WTC11 (cell line): ENCODE results near the gene PNPT1. TPM values are rescaled to one million over a fixed set of nuclear protein-coding genes. Genes with fewer than 3 reads are reported as not detected.

Source experiments
- ATAC-seq: fragments of 200-7000 bp; cut with Tn5 transposase; 2 replicates; pipeline ENCODE4 v1.10.0; 2021; ENCODE audit warnings: mild to moderate bottlenecking, moderate library complexity
- CTCF ChIA-PET: fragments of 300-600 bp; sonication (Branson Sonifier 250); formaldehyde crosslinking; loops from one replicate; lab custom pipeline; 2021; ENCODE audit warnings: antibody characterized with exemption; lab: Charles Lee
- POLR2A ChIA-PET: fragments of 350-600 bp; sonication (Branson Sonifier 250); formaldehyde crosslinking; loops from one replicate; lab custom pipeline; 2021; ENCODE audit warnings: antibody characterized with exemption; lab: Charles Lee
- DNase-seq: peaks from one replicate; pipeline ENCODE4 v3.0.0; 2021; ENCODE audit warnings: low spot score
- H3K27ac Mint-ChIP-seq: 2 replicates; pipeline ENCODE4 v1.8.0; 2021; ENCODE audit warnings: mixed read lengths
- H3K27me3 Mint-ChIP-seq: 2 replicates; pipeline ENCODE4 v1.8.0; 2021; ENCODE audit warnings: low read depth, mild to moderate bottlenecking, moderate library complexity, mixed read lengths
- H3K36me3 Mint-ChIP-seq: 2 replicates; pipeline ENCODE4 v1.8.0; 2021; ENCODE audit warnings: mixed read lengths
- H3K4me1 Mint-ChIP-seq: 2 replicates; pipeline ENCODE4 v1.8.0; 2022; ENCODE audit warnings: mixed read lengths
- H3K4me3 Mint-ChIP-seq: 2 replicates; pipeline ENCODE4 v1.8.0; 2021; ENCODE audit warnings: mild to moderate bottlenecking, moderate library complexity, mixed read lengths
- H3K9me3 Mint-ChIP-seq: 2 replicates; pipeline ENCODE4 v1.8.0; 2021; ENCODE audit warnings: mixed read lengths
- ATF1 ChIP-seq: sonication (generic); formaldehyde crosslinking; IDR thresholded peaks from 2 replicates; pipeline ENCODE4 v1.8.1; 2023; ENCODE audit warnings: mild to moderate bottlenecking, moderate library complexity, missing genetic modification reagents
- CBFB ChIP-seq: sonication (generic); formaldehyde crosslinking; IDR thresholded peaks from 2 replicates; pipeline ENCODE4 v1.8.1; 2022; ENCODE audit warnings: mild to moderate bottlenecking, low read depth, missing genetic modification reagents
- CREM ChIP-seq: sonication (generic); formaldehyde crosslinking; IDR thresholded peaks from 2 replicates; pipeline ENCODE4 v1.8.1; 2022; ENCODE audit warnings: mild to moderate bottlenecking, missing genetic modification reagents, moderate library complexity
- FOXK1 ChIP-seq: sonication (generic); formaldehyde crosslinking; IDR thresholded peaks from 2 replicates; pipeline ENCODE4 v1.8.0; 2022; ENCODE audit warnings: mild to moderate bottlenecking, moderate library complexity, missing genetic modification reagents
- GRHL2 ChIP-seq: fragments of 250-450 bp; sonication (Bioruptor Pico); IDR thresholded peaks from 2 replicates; pipeline ENCODE4 v1.8.0; 2022; ENCODE audit warnings: mild to moderate bottlenecking, moderate library complexity; ENCODE audit not compliant: insufficient replicate concordance, severe bottlenecking
- HMGA2 ChIP-seq: fragments of 250-450 bp; sonication (Bioruptor Pico); IDR thresholded peaks from 2 replicates; pipeline ENCODE4 v1.4.0; 2021; ENCODE audit warnings: mild to moderate bottlenecking, moderate library complexity
- JAZF1 ChIP-seq: fragments of 250-450 bp; sonication (Bioruptor Pico); IDR thresholded peaks from 2 replicates; pipeline ENCODE4 v1.9.0; 2021; ENCODE audit warnings: moderate library complexity, mild to moderate bottlenecking, inconsistent platforms
- NFATC4 ChIP-seq: fragments of 250-450 bp; sonication (Bioruptor Pico); IDR thresholded peaks from 2 replicates; pipeline ENCODE4 v1.9.0; 2021; ENCODE audit warnings: mild to moderate bottlenecking
- NR1H2 ChIP-seq: sonication (generic); formaldehyde crosslinking; IDR thresholded peaks from 2 replicates; pipeline ENCODE4 v1.9.0; 2021; ENCODE audit warnings: mild to moderate bottlenecking, moderate library complexity, missing genetic modification reagents
- NR3C1 ChIP-seq: sonication (generic); formaldehyde crosslinking; conservative IDR thresholded peaks from 2 replicates; pipeline ENCODE4 v1.8.1; 2023; ENCODE audit warnings: low read depth, mild to moderate bottlenecking, missing genetic modification reagents
- OVOL2 ChIP-seq: fragments of 250-450 bp; sonication (Bioruptor Pico); IDR thresholded peaks from 2 replicates; pipeline ENCODE4 v1.9.0; 2021; ENCODE audit warnings: mild to moderate bottlenecking, borderline replicate concordance
- RORB ChIP-seq: fragments of 250-450 bp; sonication (Bioruptor Pico); IDR thresholded peaks from 2 replicates; pipeline ENCODE4 v1.9.0; 2021; ENCODE audit warnings: mild to moderate bottlenecking
- SP1 ChIP-seq: sonication (generic); formaldehyde crosslinking; conservative IDR thresholded peaks from 2 replicates; pipeline ENCODE4 v1.8.1; 2022; ENCODE audit warnings: missing genetic modification reagents
- ZBTB21 ChIP-seq: sonication (generic); formaldehyde crosslinking; IDR thresholded peaks from 2 replicates; pipeline ENCODE4 v1.8.1; 2023; ENCODE audit warnings: mild to moderate bottlenecking, missing genetic modification reagents, borderline replicate concordance
- ZNF121 ChIP-seq: sonication (generic); formaldehyde crosslinking; IDR thresholded peaks from 2 replicates; pipeline ENCODE4 v1.8.0; 2023; ENCODE audit warnings: missing genetic modification reagents
- ZNF219 ChIP-seq: sonication (generic); formaldehyde crosslinking; IDR thresholded peaks from 2 replicates; pipeline ENCODE4 v1.8.0; 2023; ENCODE audit warnings: missing genetic modification reagents, mild to moderate bottlenecking, borderline replicate concordance
- ZNF423 ChIP-seq: fragments of 250-450 bp; sonication (Bioruptor Pico); IDR thresholded peaks from 2 replicates; pipeline ENCODE4 v2.1.2; 2022; ENCODE audit warnings: mild to moderate bottlenecking, moderate library complexity
- total RNA-seq: library from RNA; stranded (reverse); gene quantifications from 3 replicates; pipeline ENCODE4 v1.2.3, GENCODE V29; 2021
- TF ChIP-seq, protein P1 (sequence below): sonication (generic); formaldehyde crosslinking; IDR thresholded peaks from 2 replicates; pipeline ENCODE4 v1.8.0; 2023; ENCODE audit warnings: mild to moderate bottlenecking, missing genetic modification reagents
- TF ChIP-seq, protein P2 (sequence below): sonication (generic); formaldehyde crosslinking; IDR thresholded peaks from 2 replicates; pipeline ENCODE4 v1.8.1; 2023; ENCODE audit warnings: mild to moderate bottlenecking, moderate library complexity, missing genetic modification reagents
- TF ChIP-seq, protein P3 (sequence below): sonication (generic); formaldehyde crosslinking; conservative IDR thresholded peaks from 2 replicates; pipeline ENCODE4 v1.8.1; 2023; ENCODE audit warnings: mild to moderate bottlenecking, low read depth, missing genetic modification reagents, moderate library complexity
- TF ChIP-seq, protein P4 (sequence below): fragments of 250-450 bp; sonication (Bioruptor Pico); IDR thresholded peaks from 2 replicates; pipeline ENCODE4 v1.9.0; 2021; ENCODE audit warnings: mild to moderate bottlenecking
- TF ChIP-seq, protein P5 (sequence below): sonication (generic); formaldehyde crosslinking; IDR thresholded peaks from 2 replicates; pipeline ENCODE4 v1.8.0; 2022; ENCODE audit warnings: missing genetic modification reagents

PNPT1 gene
- total RNA-seq, 1 experiment from 2014 or later, result 44.9 TPM

DNA sequence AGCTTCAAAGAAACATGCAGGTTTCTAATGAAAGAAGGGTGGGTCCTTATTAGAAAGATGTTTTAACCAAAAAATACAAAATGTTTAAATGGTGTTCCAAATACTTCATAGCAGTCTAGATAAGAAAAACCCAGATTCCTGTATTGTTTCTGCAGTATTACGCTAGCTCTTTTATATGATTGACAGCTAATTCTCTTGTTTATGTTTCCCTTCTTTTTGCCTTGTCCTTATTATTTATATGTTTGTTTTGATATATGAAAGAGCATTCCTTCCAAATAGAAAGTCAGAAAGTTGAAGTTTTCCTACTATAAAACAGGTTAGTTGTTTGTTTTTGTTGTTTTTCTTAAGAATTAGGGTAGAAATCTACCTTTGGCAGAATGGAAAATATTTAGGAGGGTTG, 41.1 kb upstream of the PNPT1 start (continued):
- TF ChIP-seq HMGA2 (CRISPR knock-in tag), result no peak
- no peak for TF ChIP-seq ZNF219 (CRISPR knock-in tag)
- TF ChIP-seq, protein P1, sequence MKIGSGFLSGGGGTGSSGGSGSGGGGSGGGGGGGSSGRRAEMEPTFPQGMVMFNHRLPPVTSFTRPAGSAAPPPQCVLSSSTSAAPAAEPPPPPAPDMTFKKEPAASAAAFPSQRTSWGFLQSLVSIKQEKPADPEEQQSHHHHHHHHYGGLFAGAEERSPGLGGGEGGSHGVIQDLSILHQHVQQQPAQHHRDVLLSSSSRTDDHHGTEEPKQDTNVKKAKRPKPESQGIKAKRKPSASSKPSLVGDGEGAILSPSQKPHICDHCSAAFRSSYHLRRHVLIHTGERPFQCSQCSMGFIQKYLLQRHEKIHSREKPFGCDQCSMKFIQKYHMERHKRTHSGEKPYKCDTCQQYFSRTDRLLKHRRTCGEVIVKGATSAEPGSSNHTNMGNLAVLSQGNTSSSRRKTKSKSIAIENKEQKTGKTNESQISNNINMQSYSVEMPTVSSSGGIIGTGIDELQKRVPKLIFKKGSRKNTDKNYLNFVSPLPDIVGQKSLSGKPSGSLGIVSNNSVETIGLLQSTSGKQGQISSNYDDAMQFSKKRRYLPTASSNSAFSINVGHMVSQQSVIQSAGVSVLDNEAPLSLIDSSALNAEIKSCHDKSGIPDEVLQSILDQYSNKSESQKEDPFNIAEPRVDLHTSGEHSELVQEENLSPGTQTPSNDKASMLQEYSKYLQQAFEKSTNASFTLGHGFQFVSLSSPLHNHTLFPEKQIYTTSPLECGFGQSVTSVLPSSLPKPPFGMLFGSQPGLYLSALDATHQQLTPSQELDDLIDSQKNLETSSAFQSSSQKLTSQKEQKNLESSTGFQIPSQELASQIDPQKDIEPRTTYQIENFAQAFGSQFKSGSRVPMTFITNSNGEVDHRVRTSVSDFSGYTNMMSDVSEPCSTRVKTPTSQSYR, result no peak
- TF ChIP-seq, protein P2, sequence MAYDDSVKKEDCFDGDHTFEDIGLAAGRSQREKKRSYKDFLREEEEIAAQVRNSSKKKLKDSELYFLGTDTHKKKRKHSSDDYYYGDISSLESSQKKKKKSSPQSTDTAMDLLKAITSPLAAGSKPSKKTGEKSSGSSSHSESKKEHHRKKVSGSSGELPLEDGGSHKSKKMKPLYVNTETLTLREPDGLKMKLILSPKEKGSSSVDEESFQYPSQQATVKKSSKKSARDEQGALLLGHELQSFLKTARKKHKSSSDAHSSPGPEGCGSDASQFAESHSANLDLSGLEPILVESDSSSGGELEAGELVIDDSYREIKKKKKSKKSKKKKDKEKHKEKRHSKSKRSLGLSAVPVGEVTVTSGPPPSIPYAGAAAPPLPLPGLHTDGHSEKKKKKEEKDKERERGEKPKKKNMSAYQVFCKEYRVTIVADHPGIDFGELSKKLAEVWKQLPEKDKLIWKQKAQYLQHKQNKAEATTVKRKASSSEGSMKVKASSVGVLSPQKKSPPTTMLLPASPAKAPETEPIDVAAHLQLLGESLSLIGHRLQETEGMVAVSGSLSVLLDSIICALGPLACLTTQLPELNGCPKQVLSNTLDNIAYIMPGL, result no peak
- TF ChIP-seq, protein P3, sequence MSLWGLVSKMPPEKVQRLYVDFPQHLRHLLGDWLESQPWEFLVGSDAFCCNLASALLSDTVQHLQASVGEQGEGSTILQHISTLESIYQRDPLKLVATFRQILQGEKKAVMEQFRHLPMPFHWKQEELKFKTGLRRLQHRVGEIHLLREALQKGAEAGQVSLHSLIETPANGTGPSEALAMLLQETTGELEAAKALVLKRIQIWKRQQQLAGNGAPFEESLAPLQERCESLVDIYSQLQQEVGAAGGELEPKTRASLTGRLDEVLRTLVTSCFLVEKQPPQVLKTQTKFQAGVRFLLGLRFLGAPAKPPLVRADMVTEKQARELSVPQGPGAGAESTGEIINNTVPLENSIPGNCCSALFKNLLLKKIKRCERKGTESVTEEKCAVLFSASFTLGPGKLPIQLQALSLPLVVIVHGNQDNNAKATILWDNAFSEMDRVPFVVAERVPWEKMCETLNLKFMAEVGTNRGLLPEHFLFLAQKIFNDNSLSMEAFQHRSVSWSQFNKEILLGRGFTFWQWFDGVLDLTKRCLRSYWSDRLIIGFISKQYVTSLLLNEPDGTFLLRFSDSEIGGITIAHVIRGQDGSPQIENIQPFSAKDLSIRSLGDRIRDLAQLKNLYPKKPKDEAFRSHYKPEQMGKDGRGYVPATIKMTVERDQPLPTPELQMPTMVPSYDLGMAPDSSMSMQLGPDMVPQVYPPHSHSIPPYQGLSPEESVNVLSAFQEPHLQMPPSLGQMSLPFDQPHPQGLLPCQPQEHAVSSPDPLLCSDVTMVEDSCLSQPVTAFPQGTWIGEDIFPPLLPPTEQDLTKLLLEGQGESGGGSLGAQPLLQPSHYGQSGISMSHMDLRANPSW (CRISPR knock-in tag), result no peak

DNA sequence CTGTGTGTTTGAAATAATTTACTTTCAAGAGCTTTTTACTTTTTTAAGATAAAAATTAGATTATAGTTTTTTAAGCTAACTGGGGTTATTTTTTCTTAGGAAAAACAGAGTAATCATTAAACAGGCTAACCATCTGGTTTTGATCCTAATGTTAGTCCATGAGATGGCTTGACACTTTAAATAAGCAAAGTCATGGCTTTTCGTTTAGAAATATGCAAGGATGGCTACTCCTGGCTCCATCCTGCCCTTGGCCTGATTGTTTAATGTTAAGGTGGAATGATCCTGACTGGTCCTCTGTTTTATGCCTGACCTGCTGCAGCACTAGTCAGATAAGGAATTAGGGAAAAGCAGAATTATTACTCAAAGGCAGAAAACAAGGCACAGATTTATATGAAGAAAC, 39.7 kb upstream of the PNPT1 start:
- no peak for DNase-seq
- Mint-ChIP-seq H3K9me3 (no peaks in the 10 kb centered on the region), H3K27me3 (no peaks in the 10 kb centered on the region; the same call in 1 of the 2 replicates), H3K4me3 (no peak overlapping the region), H3K4me1 (no peaks in the 10 kb centered on the region), H3K27ac (no peak overlapping the region), H3K36me3 (no peaks in the 10 kb centered on the region)
- ATAC-seq, result no peak
- ChIA-PET CTCF (interaction anchor here (1.4 kb wide), 1 partner anchor 38 kb away, joined by 6 read pairs; no protein-coding TSS in a partner anchor), POLR2A (no interaction called here)
- TF ChIP-seq NR1H2 (CRISPR knock-in tag) (no peak), ATF1 (no peak), FOXK1 (CRISPR knock-in tag) (no peak), ZBTB21 (CRISPR knock-in tag) (no peak), HMGA2 (CRISPR knock-in tag) (no peak), SP1 (no peak), GRHL2 (CRISPR knock-in tag) (no peak), NR3C1 (CRISPR knock-in tag) (no peak)
- TF ChIP-seq, protein P4, sequence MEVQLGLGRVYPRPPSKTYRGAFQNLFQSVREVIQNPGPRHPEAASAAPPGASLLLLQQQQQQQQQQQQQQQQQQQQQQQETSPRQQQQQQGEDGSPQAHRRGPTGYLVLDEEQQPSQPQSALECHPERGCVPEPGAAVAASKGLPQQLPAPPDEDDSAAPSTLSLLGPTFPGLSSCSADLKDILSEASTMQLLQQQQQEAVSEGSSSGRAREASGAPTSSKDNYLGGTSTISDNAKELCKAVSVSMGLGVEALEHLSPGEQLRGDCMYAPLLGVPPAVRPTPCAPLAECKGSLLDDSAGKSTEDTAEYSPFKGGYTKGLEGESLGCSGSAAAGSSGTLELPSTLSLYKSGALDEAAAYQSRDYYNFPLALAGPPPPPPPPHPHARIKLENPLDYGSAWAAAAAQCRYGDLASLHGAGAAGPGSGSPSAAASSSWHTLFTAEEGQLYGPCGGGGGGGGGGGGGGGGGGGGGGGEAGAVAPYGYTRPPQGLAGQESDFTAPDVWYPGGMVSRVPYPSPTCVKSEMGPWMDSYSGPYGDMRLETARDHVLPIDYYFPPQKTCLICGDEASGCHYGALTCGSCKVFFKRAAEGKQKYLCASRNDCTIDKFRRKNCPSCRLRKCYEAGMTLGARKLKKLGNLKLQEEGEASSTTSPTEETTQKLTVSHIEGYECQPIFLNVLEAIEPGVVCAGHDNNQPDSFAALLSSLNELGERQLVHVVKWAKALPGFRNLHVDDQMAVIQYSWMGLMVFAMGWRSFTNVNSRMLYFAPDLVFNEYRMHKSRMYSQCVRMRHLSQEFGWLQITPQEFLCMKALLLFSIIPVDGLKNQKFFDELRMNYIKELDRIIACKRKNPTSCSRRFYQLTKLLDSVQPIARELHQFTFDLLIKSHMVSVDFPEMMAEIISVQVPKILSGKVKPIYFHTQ (CRISPR knock-in tag), result no peak

DNA sequence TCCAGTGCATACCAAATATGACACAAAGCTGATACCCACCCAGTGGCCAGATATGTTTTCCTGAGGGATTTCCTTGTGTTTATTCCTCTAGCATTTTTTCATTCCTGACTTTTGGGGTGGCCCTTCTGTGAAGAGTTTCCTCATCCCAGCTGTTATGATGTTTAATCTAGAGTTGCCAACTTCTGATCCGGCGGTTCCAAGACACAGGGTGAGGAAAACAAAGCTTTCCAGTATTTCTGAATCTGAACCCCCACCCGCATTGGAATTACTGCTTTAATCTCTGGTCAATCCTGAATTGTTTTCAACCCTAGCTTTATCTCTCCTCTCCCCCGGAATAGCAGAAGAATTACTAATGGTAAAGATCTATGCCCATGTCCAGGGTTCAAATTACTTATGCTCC, 39.2 kb upstream of the PNPT1 start:
- H3K27me3 Mint-ChIP-seq, result no peaks in the 10 kb centered on the region
- no peaks in the 10 kb centered on the region for H3K4me1 Mint-ChIP-seq
- no peak overlapping the region for H3K27ac Mint-ChIP-seq
- H3K4me3 Mint-ChIP-seq, result no peak overlapping the region
- no peaks in the 10 kb centered on the region for H3K9me3 Mint-ChIP-seq
- H3K36me3 Mint-ChIP-seq, result no peaks in the 10 kb centered on the region
- ChIA-PET CTCF (interaction anchor here (1.4 kb wide), 1 partner anchor 39 kb away, joined by 6 read pairs; no protein-coding TSS in a partner anchor), POLR2A (no interaction called here)
- DNase-seq, result no peak
- no peak for ATAC-seq
- TF ChIP-seq, protein P5, sequence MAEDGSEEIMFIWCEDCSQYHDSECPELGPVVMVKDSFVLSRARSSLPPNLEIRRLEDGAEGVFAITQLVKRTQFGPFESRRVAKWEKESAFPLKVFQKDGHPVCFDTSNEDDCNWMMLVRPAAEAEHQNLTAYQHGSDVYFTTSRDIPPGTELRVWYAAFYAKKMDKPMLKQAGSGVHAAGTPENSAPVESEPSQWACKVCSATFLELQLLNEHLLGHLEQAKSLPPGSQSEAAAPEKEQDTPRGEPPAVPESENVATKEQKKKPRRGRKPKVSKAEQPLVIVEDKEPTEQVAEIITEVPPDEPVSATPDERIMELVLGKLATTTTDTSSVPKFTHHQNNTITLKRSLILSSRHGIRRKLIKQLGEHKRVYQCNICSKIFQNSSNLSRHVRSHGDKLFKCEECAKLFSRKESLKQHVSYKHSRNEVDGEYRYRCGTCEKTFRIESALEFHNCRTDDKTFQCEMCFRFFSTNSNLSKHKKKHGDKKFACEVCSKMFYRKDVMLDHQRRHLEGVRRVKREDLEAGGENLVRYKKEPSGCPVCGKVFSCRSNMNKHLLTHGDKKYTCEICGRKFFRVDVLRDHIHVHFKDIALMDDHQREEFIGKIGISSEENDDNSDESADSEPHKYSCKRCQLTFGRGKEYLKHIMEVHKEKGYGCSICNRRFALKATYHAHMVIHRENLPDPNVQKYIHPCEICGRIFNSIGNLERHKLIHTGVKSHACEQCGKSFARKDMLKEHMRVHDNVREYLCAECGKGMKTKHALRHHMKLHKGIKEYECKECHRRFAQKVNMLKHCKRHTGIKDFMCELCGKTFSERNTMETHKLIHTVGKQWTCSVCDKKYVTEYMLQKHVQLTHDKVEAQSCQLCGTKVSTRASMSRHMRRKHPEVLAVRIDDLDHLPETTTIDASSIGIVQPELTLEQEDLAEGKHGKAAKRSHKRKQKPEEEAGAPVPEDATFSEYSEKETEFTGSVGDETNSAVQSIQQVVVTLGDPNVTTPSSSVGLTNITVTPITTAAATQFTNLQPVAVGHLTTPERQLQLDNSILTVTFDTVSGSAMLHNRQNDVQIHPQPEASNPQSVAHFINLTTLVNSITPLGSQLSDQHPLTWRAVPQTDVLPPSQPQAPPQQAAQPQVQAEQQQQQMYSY (CRISPR knock-in tag), result no peak
- TF ChIP-seq JAZF1 (CRISPR knock-in tag) (no peak), ZNF423 (CRISPR knock-in tag) (no peak), OVOL2 (CRISPR knock-in tag) (no peak), NFATC4 (CRISPR knock-in tag) (no peak), ZNF121 (CRISPR knock-in tag) (no peak), CBFB (no peak), RORB (CRISPR knock-in tag) (no peak), CREM (CRISPR knock-in tag) (no peak), SP1 (no peak)
